GM21447 (cell line): Measurements from ENCODE around the gene TSN.

Source experiments
- ATAC-seq: cut with Tn5 transposase; IDR thresholded peaks from one replicate; pipeline ENCODE4 v1.9.1; 2021; ENCODE audit not compliant: unreplicated experiment

TSN gene

DNA sequence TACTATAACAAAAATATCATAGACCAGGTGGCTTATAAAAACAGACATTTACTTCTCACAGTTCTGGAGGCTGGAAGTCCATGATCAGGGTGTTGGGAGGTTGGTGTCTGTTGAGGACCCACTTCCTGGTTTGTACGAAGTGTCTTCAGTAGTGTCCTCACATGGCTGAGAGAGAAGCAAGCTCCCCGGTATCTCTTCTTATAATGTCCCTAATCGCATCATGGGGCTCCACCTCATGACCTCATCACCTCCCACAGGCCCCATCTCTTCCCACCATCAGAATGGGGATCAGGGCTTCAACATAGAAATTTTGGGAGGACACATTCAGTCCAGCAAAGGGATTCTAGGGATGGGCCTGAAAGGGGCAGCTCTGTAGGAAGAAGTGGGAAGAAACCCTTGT, 14.0 kb upstream of the TSN start:
- ATAC-seq, result no peak

DNA sequence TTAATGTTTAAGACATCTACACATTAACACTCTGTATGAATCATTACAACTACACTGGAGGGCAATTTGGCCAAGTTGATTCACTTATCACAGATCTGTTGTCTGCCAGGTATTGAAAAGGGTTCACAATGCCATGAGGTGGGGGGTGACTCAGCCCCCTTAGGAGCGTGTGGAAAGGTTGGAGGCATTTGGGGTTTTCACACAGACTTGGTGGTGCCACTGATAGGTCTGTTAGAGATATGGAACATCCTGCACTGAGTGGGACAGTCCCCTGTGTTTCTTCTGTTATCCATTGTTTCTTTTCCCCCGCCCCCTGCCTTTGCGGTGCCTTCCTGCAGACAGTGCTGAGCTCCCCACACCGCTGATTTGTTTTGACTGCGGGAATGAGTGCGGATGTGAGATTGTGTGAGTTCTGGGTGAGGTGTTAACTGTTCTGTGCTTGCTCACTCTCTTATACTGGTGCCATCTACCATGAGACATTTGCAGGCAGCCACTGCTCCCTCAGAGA, 9.3 kb upstream of the TSN start:
- no peak for ATAC-seq

GRCh38 chr2:121748202-121748601, 7.2 kb upstream of the TSN start:
- no peak for ATAC-seq

GRCh38 chr2:121754851-121755236, 607 bp upstream of the TSN start:
- no peak for ATAC-seq

GRCh38 chr2:121764681-121765228, 9.3 kb downstream of the TSN start:
- no peak for ATAC-seq

- no peak for ATAC-seq
Observed at GRCh38 chr2:121766624-121767023, 11.2 kb downstream of the TSN start.

DNA sequence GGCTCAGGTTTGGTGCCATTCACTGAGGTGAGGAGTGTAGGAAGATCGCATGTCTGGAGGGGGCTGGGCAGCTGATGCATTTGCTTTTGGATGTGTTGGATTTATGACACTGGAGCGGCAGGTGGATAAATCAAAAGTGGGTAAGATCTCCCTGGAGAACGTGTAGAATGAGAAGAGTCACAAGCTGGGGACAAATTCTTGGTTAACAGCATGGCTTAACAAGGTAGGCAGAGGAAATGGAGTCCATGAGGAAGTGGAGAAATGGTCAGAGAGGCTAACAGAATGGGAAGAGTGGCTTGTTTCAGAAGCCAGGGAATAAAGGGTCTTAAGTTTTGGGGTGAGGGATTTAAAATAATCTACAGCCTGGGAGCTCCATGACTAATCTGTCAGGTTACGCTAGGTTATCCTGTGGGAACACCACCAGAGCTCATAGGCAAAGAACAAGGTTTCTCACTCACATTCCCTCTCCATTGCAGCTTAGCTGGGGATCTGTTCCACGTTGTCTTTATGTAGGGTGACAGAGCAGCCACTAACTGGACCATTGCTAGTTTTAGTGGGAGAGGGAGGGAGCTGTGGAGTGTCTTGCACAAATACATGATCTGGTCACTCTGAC, 12.8 kb downstream of the TSN start:
- no peak for ATAC-seq

- no peak for ATAC-seq
Observed at GRCh38 chr2:121771976-121772742, 16.7 kb downstream of the TSN start.

DNA sequence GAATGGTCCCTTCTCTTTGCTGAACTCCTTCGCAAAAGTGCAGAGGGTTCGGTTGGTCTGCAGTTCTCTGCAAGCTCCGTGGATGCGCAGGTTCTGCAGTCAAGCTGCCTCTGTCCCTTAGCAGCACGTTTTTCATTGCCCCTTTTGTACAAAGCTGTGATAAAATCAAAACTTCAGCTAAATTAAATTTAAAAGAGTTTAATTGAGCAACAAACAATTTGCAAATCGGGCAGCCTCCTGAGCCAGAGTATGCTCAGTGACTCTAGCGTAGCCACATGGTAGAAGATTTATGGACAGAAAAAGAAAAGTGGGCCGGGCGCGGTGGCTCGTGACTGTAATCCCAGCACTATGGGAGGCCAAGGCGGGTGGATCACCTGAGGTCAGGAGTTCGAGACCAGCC, 18.8 kb downstream of the TSN start:
- ATAC-seq, result no peak

DNA sequence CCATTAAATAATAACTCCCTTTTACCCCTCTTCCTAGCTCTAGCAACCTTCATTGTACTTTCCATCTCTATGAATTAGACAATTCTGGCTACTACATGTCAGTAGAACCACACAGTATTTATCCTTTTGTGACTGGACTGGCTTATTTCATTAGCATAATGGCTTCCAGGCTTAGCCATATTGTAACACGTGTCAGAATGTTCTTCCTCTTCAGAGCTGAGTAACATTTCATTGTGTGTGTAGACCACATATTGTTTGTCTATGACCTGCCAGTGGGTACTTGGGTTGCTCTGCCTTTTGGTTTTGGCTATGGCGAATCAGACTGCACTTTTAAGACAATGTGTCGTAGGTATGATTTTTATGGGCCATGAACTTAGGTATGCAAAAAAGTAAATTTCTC, 20.9 kb downstream of the TSN start:
- ATAC-seq, result no peak

- no peak for ATAC-seq
Observed at GRCh38 chr2:121776885-121777698, 21.6 kb downstream of the TSN start.

DNA sequence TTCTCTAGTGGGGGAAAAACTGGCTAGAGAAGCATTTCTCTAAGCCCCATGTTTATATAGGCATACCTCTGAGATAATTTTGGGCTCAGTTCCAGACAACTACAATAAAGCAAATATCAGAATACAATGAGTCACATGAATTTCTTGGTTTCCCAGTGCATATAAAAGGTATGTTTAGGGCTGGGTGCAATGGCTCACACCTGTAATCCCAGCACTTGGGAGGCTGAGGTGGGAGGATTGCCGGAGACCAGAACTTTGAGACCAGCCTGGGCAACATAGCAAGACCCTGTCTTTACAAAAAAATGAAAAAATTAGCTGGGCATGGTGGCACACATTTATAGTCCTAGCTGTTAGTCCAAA, 22.2 kb downstream of the TSN start:
- no peak for ATAC-seq

DNA sequence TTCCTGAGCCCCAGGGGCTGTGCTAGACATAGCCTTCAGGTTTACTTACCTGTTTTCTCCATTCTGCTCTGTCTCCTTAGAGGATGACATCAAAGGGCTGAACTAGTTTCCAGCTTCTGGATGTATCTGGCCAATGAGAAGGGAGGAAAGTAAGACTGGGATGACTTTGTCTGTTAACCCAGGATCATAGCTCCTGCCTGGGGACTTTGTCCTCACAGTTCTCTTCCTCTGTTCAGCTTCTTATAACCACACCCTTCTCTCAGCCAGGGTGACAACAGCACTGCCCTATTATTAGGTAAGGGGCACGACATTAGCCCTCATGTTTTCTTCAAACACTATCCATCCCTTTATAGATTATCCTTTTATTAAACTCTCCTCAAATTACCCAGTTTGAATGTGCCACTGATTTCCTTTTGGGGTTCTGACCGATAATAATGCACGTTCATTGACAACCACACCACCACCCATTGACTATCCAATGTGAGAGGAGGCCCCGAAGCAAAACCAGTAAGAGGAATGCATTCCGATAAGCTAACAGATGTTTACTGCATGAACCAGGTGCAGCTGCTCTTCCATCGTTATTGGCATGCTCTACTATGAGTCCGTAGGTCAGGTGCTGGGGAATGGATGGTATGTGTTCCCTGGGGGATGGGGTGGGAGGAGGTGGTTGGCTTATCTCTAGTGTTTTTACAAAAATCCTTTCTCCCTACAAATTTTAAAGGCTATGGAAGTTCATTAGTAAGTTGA, 23.5 kb downstream of the TSN start:
- no peak for ATAC-seq

- ATAC-seq, result no peak
Observed at GRCh38 chr2:121783180-121783579, 27.7 kb downstream of the TSN start.

DNA sequence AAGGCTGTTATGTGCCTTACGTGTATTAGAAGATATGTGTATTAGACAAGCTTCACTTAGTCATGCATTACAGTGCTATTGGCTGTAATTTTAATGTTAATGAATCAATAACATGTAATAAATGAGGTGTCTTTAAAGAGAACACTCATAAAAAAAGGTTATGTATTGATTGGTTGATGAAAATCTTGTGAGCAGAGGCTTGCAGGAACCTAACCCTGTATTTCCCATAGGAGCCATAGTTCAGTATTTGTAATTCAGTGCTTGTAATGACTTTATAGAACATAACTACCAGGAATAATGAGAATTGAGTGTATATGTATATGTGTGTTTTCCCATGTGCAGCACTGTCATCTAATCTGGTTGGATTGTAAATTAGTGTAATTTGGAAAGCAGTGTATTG, 33.2 kb downstream of the TSN start:
- ATAC-seq, result no peak

DNA sequence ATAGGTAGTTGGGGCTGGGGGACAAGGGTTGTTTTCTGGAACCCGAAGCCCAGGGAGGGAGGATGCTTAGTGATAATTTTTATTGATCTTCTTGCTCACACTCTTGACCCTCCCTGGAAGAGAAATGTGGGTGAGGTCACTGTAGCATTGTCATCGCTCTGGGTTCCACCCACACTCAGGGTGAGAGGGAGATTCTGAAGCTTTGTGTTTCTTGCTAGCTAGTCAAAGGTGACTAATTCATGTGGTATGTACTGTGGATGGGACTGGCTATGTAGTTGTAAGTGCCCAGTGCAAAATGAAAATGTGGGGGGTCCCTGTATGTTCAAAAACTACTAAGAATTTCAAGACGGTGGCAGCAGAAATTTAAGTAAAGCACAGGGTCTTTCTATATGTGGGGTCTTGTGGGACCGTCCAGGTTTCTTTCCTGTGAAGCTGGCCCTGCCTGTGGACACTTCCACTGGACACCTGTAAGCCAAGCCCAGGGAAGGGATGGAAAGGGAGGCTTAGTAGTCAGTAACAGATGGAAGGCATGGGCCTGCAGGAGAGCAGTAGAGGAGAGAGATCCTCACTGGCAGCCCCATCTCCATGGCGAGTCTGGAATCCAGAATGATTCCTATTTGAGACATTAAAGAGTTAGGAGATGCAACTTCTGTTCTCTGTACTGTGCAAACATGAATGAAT, 35.0 kb downstream of the TSN start:
- no peak for ATAC-seq

- no peak for ATAC-seq
Observed at GRCh38 chr2:121791290-121791689, 35.8 kb downstream of the TSN start.

DNA sequence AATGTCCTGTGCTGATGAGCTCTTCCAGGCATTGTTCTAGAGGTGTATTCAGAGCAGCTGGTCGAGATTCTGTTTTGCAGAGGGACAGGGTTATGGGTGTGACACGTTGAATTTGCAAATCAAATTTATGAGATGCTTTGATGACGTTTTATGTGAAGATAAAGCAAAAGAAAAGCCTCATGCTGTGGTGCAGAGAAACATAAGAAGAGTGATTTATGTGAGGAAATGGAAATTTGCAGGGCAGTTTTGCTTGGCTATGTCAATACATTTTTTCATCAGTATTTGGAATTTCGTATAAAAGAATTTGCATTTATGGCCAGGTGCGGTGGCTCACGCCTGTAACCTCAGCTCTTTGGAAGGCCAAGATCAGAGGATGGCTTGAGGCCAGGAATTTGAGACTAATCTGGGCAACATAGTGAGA, 36.4 kb downstream of the TSN start:
- no peak for ATAC-seq

DNA sequence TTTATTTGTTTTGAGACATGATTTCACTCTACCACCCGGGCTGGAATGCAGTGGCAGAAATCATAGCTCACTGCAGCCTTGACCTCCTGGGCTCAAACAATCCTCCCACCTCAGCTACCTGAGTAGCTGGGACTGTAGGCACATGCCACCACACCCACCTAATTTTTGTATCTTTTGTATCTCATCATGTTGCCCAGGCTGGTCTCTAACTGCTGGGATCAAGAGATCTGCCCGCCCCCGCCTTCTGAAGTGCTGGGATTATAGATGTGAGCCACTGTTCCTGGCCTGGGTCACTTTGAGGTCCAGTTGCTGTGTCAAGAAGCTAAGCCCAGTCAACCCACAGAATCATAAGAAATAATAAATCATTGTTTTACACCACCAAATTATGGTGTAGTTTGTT, 38.4 kb downstream of the TSN start:
- no peak for ATAC-seq

- no peak for ATAC-seq
Observed at GRCh38 chr2:121794233-121794632, 38.8 kb downstream of the TSN start.
